ENCODE data around the gene SLC25A53.

DNA sequence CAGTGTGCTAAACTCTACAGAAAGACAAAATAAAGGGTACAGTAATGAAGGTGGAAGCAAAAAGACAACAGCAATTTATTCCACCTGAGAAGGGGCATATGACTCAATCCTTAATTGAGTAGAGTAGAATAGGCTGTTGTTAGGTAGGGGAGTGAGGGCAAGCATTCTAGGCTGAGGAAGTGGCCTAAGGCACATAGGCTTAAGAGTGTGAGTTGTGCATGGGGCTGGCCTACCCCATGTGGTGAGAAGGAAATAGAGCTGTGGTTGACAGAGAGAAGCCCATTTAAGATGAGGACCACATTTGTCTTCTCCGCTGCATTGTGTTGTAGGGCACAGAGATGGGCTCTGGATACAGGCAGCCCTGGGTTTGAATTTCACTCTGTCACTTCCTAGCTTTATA lies 47.9 kb downstream of the SLC25A53 start:
- no peak for TF ChIP-seq POLR2A (IDR thresholded peaks at IDR 0.05)
- TF ChIP-seq, protein P1, sequence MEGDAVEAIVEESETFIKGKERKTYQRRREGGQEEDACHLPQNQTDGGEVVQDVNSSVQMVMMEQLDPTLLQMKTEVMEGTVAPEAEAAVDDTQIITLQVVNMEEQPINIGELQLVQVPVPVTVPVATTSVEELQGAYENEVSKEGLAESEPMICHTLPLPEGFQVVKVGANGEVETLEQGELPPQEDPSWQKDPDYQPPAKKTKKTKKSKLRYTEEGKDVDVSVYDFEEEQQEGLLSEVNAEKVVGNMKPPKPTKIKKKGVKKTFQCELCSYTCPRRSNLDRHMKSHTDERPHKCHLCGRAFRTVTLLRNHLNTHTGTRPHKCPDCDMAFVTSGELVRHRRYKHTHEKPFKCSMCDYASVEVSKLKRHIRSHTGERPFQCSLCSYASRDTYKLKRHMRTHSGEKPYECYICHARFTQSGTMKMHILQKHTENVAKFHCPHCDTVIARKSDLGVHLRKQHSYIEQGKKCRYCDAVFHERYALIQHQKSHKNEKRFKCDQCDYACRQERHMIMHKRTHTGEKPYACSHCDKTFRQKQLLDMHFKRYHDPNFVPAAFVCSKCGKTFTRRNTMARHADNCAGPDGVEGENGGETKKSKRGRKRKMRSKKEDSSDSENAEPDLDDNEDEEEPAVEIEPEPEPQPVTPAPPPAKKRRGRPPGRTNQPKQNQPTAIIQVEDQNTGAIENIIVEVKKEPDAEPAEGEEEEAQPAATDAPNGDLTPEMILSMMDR (IDR thresholded peaks at IDR 0.05): no peak

Measured in testis (tissue), 2 donors.